GM12865 (cell line): Measurements from ENCODE around the gene NEU4.
"Not testable (repeated sequence)": the region's sequence is repeated elsewhere in the genome, so short reads cannot be mapped to it uniquely, and the experiment has no call there.

Experiments
- DNase-seq: peaks from one replicate; pipeline ENCODE4 v3.0.0; 2010; ENCODE audit warnings: low read depth
- H3K4me3 ChIP-seq: 2 replicates; pipeline ENCODE4 v1.5.1; 2011; ENCODE audit warnings: mild to moderate bottlenecking, low read depth, low read length, control low read depth
- CTCF ChIP-seq: IDR thresholded peaks from 2 replicates; pipeline ENCODE4 v1.5.1; 2011; ENCODE audit warnings: low read length, control low read depth, low read depth, inconsistent platforms; ENCODE audit not compliant: insufficient read depth; ENCODE audit errors: missing control alignments

NEU4 gene

DNA sequence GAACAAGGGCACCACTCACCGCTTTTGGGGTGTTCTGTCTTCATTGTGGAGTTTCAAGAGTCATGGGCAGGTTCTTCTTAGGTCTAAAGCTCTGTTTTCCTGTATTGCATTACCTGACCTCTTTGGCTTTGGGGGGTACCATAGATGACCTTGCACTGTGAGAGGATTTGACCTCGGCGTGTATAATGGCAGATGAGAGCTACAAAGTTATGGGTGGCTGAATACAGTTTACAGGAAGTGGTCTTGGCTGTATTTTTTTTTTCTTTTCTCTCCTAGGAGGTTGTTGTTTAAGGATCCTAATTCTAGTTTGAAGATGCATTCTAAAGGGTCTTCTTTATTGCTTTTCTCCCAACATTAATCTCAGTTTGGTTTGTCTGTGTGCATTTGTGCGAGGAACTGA is 20.9 kb upstream of the NEU4 start:
- no peak overlapping the region for H3K4me3 ChIP-seq
- DNase-seq: peak; percentile 39
- TF ChIP-seq CTCF: no peak

DNA sequence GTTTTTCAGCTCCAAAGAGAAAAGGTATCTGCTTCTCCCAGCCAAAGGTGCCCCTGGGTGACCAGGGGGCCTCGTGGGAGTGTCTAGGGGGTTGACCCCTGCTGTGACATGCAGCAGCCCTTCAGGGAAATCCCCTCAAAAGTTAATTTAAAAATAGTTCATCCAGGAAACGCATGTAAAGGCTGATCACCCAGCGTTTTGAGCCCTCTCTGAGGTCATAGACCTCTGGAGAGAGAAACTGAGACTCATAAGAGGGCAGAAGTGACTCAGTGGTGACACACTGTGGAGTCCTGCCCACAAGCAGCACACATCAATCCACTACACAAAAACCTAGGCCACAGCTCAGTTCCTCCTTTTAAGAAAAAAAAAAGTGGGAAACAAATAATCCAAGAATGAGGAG is 20.4 kb upstream of the NEU4 start:
- TF ChIP-seq CTCF: no peak
- peak; percentile 87 for DNase-seq
- H3K4me3 ChIP-seq: no peak overlapping the region

GRCh38 chr2:241791385-241791784 is 17.6 kb upstream of the NEU4 start:
- not testable (repeated sequence) for DNase-seq, H3K4me3 ChIP-seq

- no peak overlapping the region for H3K4me3 ChIP-seq
- no peak for DNase-seq
- TF ChIP-seq CTCF: no peak
Observed at GRCh38 chr2:241793385-241793784, 15.6 kb upstream of the NEU4 start.

DNA sequence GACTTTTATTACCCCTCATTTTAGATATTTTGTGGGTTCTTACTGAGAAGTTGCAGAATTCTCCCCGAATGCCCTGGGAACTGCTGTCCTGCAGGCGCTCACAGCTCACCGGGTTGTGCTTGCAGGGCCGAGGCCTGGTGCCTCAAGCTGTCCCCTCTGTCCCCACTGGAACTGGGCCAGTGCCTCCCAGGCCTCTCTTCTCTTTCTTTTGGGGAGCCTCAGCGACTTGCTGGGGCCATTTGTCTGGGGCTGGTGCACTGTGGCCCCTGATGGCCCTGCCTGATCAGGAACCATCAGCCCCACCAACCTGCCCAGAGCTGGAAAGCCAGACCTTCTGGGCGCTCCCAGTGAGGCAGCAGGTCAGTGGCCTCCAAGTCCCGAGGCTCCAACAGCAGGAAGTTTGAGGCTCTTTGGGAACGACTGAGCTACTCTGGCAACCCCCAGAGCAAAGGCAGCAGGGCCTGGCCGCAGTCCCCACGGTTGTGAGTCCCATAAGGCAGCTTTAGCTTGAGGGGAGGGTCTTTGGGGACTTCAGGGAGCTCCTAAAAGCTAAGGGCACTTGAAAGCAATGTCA is 14.7 kb upstream of the NEU4 start:
- DNase-seq: no peak
- TF ChIP-seq CTCF: no peak
- H3K4me3 ChIP-seq: no peak overlapping the region

GRCh38 chr2:241795021-241795999 is 13.7 kb upstream of the NEU4 start:
- no peak for DNase-seq
- TF ChIP-seq CTCF: no peak
- H3K4me3 ChIP-seq: no peak overlapping the region

- TF ChIP-seq CTCF: no peak
- no peak overlapping the region for H3K4me3 ChIP-seq
- no peak for DNase-seq
Observed at GRCh38 chr2:241796209-241796608, 12.8 kb upstream of the NEU4 start.
